T47D (cell line): Measurements from ENCODE around the gene FAM168A.

Experiments
- DNase-seq, 2 experiments: peaks; one replicate each; pipeline versions ENCODE4 v3.0.0 to v3.0.0-alpha.2; 2011 to 2012; ENCODE audit warnings: low read depth in 1 of 2, low spot score in 1 of 2
- JUND ChIP-seq: IDR thresholded peaks from 2 replicates; pipeline ENCODE4 v1.6.1; 2012; ENCODE audit warnings: low read depth
- in situ Hi-C: cut with HindIII; loops from 2 replicates; pipeline ENCODE4 v1.10.0; 2016; ENCODE audit warnings: low sequenced_read_pairs, low pct_unique_long_range_greater_than_20kb

FAM168A gene

GRCh38 chr11:73359930-73360742 is 237.8 kb downstream of the FAM168A start:
- DNase-seq, result peak; percentile 56 to 61
- in situ Hi-C loops, result no loop called here
- no peak for TF ChIP-seq JUND

GRCh38 chr11:73359341-73359740 is 238.6 kb downstream of the FAM168A start:
- no peak for TF ChIP-seq JUND
- in situ Hi-C loops, result no loop called here
- DNase-seq, result no peak

- in situ Hi-C loops, result no loop called here
Measured at GRCh38 chr11:73358071-73358470, 239.8 kb downstream of the FAM168A start.

GRCh38 chr11:73356979-73357860 is 240.7 kb downstream of the FAM168A start:
- DNase-seq, result no peak
- in situ Hi-C loops, result no loop called here
- no peak for TF ChIP-seq JUND

More at GRCh38 chr11:73358071-73358470, 239.8 kb downstream of the FAM168A start:
- TF ChIP-seq JUND, result no peak
- DNase-seq, result no peak

GRCh38 chr11:73355109-73355508 is 242.8 kb downstream of the FAM168A start:
- in situ Hi-C loops, result no loop called here
- no peak for DNase-seq
- TF ChIP-seq JUND, result no peak

- in situ Hi-C loops, result no loop called here
- no peak for DNase-seq
- TF ChIP-seq JUND, result no peak
Measured at GRCh38 chr11:73353422-73353821, 244.5 kb downstream of the FAM168A start.

- DNase-seq, result peak; percentile 71 to 96
- no peak for TF ChIP-seq JUND
- in situ Hi-C loops, result no loop called here
Measured at GRCh38 chr11:73350908-73351636, 246.8 kb downstream of the FAM168A start.
